Subcutaneous abdominal adipose tissue (tissue), 5 donors: ENCODE data around the gene OGT.
"Not testable (repeated sequence)": the region's sequence is repeated elsewhere in the genome, so short reads cannot be mapped to it uniquely, and the experiment has no call there.

Experiments used
- H3K27ac ChIP-seq: one replicate; pipeline ENCODE4 v1.7.0; 2013; ENCODE audit warnings: low read depth, mild to moderate bottlenecking, inconsistent platforms, low read length, moderate library complexity
- H3K27me3 ChIP-seq, 5 donors: one replicate each; pipeline ENCODE4 v1.7.0; 2013; ENCODE audit warnings: low read length in 5 of 5, inconsistent platforms in 1 of 5; ENCODE audit not compliant: control insufficient read depth in 5 of 5, insufficient read depth in 4 of 5
- H3K36me3 ChIP-seq, 5 donors: one replicate each; pipeline ENCODE4 v1.7.0; 2013; ENCODE audit warnings: low read length in 5 of 5; ENCODE audit not compliant: control insufficient read depth in 5 of 5, insufficient read depth in 5 of 5
- H3K4me1 ChIP-seq, 5 donors: one replicate each; pipeline ENCODE4 v1.7.0; 2013; ENCODE audit warnings: low read length in 5 of 5, mild to moderate bottlenecking in 3 of 5, moderate library complexity in 1 of 5; ENCODE audit not compliant: control insufficient read depth in 5 of 5, insufficient read depth in 5 of 5
- H3K4me3 ChIP-seq, 5 donors: one replicate each; pipeline ENCODE4 v1.7.0; 2013; ENCODE audit warnings: low read length in 5 of 5, low read depth in 1 of 5
- H3K9ac ChIP-seq, 5 donors: one replicate each; pipeline ENCODE4 v1.7.0; 2013; ENCODE audit warnings: low read length in 5 of 5, mild to moderate bottlenecking in 4 of 5, moderate library complexity in 3 of 5
- H3K9me3 ChIP-seq, 5 donors: one replicate each; pipeline ENCODE4 v1.7.0; 2013; ENCODE audit warnings: low read length in 5 of 5; ENCODE audit not compliant: control insufficient read depth in 5 of 5
- donor health status: healthy.
- donor health status: healthy.
- donor health status: healthy.
- donor health status: healthy.
- donor health status: healthy.

The OGT gene

DNA sequence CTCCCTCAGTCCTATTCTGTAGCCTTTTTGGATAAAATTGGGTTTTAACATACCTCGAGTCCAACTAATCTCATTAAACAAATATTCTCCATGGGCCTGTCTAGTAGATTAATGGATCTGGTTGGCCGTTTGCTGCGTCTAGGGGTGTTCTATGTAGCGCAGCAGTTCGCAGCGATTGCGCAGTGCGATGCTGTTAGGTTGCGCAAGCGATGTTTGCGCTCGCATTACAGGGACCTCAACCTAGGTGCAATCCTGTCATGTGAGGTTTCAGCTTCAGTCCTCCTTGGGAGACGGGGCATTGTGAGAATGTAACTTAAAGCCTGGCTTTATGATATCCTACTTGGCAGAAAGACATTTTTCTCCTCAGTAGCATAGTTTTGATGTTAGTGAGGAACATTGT lies 14.0 kb downstream of the OGT start:
- no peak overlapping the region for H3K4me3 ChIP-seq
- no peaks in the 10 kb centered on the region for H3K9me3 ChIP-seq
- no peak overlapping the region for H3K9ac ChIP-seq
- peaks cover 0 to 4% (median 0%) of the 10 kb centered on the region in 5 donors for H3K27me3 ChIP-seq
- peaks cover 0 to 12% (median 10%) of the 10 kb centered on the region in 5 donors for H3K4me1 ChIP-seq
- no peak overlapping the region for H3K27ac ChIP-seq
- H3K36me3 ChIP-seq, result peaks cover 4 to 46% (median 26%) of the 10 kb centered on the region in 5 donors

DNA sequence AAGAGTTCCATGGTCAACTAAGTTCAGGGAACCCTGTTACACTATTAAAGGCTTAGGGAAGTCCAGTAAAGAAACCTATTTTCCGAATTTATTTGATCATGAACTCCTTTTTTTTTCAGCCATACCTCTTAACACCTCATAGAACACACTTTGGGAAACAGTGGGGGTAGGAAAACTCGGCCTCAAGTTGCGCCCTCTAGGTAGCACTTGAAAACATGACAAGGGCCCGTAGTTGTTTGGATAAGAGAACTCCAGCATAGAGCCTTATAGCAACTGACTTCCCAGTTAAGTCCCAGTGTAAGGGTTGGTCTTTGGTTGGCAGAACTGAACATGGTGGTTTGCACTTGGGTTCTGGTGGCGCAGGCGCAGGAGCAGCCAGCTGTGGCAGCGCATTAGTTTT lies 14.4 kb downstream of the OGT start:
- Histone ChIP-seq H3K27me3 (peaks cover 0 to 4% (median 0%) of the 10 kb centered on the region in 5 donors), H3K4me3 (no peak overlapping the region), H3K9me3 (no peaks in the 10 kb centered on the region), H3K27ac (no peak overlapping the region), H3K4me1 (peaks cover 0 to 10% (median 6%) of the 10 kb centered on the region in 5 donors), H3K36me3 (peaks cover 4 to 47% (median 26%) of the 10 kb centered on the region in 5 donors), H3K9ac (no peak overlapping the region)

DNA sequence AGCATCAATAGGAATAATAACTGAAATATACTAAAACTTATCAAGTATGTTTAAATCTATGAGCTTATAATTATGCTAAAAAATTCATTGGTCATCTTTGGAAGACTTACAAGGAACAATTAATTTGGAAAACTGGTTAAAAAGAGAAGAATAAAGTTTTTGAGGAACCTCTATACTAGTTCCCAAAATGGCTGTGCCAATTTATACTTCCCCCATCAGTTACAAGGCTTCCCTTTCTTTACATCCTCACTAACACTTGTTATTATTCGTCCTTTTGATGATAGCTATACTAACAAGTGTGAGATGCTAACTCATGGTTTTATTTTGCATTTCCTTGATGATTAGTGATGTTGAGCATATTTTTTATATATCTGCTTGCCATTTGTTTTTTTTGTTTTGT lies 17.1 kb downstream of the OGT start:
- H3K4me3 ChIP-seq, result no peak overlapping the region
- peaks cover 7 to 49% (median 29%) of the 10 kb centered on the region in 5 donors for H3K36me3 ChIP-seq
- no peak overlapping the region for H3K27ac ChIP-seq
- H3K4me1 ChIP-seq, result no peaks in the 10 kb centered on the region
- no peak overlapping the region for H3K9ac ChIP-seq
- no peaks in the 10 kb centered on the region for H3K27me3 ChIP-seq
- H3K9me3 ChIP-seq, result no peaks in the 10 kb centered on the region

GRCh38 chrX:71550578-71550977 lies 17.7 kb downstream of the OGT start:
- H3K4me1 ChIP-seq, result no peaks in the 10 kb centered on the region
- H3K9me3 ChIP-seq, result no peaks in the 10 kb centered on the region
- no peak overlapping the region for H3K9ac ChIP-seq
- no peaks in the 10 kb centered on the region for H3K27me3 ChIP-seq
- H3K4me3 ChIP-seq, result no peak overlapping the region
- peaks cover 8 to 53% (median 33%) of the 10 kb centered on the region in 5 donors for H3K36me3 ChIP-seq
- H3K27ac ChIP-seq, result no peak overlapping the region

DNA sequence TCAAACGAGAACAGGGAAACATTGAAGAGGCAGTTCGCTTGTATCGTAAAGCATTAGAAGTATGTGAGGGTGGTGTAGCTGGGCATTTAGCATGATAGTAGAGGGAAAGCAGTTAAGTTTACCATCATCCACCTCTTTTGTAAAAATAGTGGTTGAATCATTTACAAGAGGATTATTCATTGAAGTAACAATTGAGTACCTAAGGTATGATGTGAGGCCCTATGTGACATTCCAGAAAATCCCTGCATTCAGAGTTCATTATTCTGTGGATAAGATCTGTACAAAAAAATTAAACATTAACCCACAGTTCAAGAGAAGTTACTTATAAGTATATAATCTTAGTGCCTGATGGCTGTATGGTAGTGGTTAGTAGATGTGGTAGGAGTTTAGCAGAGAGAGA lies 23.1 kb downstream of the OGT start:
- no peaks in the 10 kb centered on the region for H3K4me1 ChIP-seq

DNA sequence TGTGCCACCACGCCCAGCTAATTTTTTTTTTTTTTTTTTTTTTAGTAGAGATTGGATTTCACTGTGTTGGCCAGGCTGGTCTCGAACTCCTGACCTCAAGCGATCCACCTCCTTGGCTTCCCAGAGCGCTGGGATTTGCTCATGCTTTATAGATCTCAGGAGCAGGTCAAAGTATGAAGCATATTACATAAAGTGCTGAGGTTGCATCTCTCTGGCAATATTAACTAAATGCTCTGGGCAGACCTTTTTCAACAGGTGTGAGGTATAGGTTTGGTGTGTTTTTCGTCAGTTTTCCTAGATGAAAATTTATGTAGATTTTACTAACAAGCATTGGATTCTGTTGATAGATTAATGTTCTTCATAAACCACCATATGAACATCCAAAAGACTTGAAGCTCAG lies 26.0 kb downstream of the OGT start:
- Histone ChIP-seq H3K36me3 (peaks cover 55 to 83% (median 61%) of the 10 kb centered on the region in 5 donors), H3K4me1 (no peaks in the 10 kb centered on the region), H3K4me3 (no peak overlapping the region)

More for the DNA sequence above, 23.1 kb downstream of the OGT start:
- H3K9ac ChIP-seq, result no peak overlapping the region
- H3K9me3 ChIP-seq, result no peaks in the 10 kb centered on the region
- H3K27me3 ChIP-seq, result no peaks in the 10 kb centered on the region
- H3K4me3 ChIP-seq, result no peak overlapping the region
- peaks cover 34 to 65% (median 37%) of the 10 kb centered on the region in 5 donors for H3K36me3 ChIP-seq
- H3K27ac ChIP-seq, result no peak overlapping the region

GRCh38 chrX:71559773-71560172 lies 26.9 kb downstream of the OGT start:
- peaks cover 55 to 90% (median 65%) of the 10 kb centered on the region in 5 donors for H3K36me3 ChIP-seq
- not testable (repeated sequence) for H3K27me3 ChIP-seq, H3K4me1 ChIP-seq, H3K9me3 ChIP-seq, H3K27ac ChIP-seq, H3K9ac ChIP-seq, H3K4me3 ChIP-seq

More for the DNA sequence above, 26.0 kb downstream of the OGT start:
- H3K27me3 ChIP-seq, result no peaks in the 10 kb centered on the region
- no peaks in the 10 kb centered on the region for H3K9me3 ChIP-seq
- no peak overlapping the region for H3K27ac ChIP-seq
- no peak overlapping the region for H3K9ac ChIP-seq

- Histone ChIP-seq H3K27me3 (no peaks in the 10 kb centered on the region), H3K9ac (no peak overlapping the region), H3K4me1 (peaks cover 0 to 11% (median 0%) of the 10 kb centered on the region in 5 donors), H3K36me3 (peaks cover 39 to 79% (median 54%) of the 10 kb centered on the region in 5 donors), H3K4me3 (no peak overlapping the region), H3K9me3 (no peaks in the 10 kb centered on the region), H3K27ac (no peak overlapping the region)
Observed at GRCh38 chrX:71563921-71564320, 31.0 kb downstream of the OGT start.

DNA sequence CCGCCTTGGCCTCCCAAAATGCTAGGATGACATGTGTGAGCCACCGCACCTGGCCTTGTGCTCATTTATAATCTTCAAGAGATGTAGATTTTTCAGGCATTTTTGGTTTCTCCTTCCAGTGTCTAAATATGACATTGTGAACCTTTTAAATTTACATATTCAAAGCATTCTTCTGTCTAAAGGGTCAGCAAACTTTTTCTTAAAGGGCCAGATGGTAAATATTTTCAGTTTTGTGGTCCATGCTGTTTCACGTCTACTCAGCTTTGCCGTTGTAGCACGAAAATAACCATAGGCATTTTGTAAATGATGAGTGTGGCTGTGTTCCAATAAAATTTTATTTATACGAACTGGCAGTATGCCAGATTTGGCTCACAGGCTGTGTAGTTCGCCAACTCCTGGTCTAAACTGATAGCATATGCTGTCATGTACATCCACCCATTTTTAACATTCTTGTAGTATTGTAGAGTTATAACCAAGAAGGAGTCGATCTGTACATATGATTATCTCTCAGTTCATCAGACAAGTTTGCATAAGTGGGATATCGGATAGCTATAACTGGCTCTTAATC lies 32.7 kb downstream of the OGT start:
- Histone ChIP-seq H3K9me3 (no peaks in the 10 kb centered on the region), H3K27ac (peak overlapping the region; percentile 38), H3K27me3 (no peaks in the 10 kb centered on the region), H3K36me3 (peaks cover 30 to 68% (median 49%) of the 10 kb centered on the region in 5 donors), H3K4me3 (no peak overlapping the region), H3K9ac (no peak overlapping the region), H3K4me1 (peaks cover 0 to 11% (median 0%) of the 10 kb centered on the region in 5 donors)

DNA sequence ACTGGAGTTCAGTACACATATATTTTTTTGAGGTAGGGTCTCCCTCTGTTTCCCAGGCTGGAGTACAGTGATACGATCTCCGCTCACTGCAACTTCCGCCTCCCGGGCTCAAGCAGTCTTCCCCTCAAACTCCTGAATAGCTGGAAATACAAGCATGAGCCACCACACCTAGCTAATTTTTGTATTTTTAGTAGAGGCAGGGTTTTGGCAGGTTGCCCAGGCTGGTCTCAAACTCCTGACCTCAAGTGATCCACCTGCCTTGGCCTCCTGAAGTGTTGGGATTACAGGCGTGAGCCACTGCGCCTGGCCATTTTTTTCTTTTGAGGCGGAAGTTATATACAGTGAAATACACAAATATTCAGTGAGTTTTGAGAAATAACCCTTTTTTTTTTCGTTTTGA lies 38.5 kb downstream of the OGT start:
- H3K4me3 ChIP-seq, H3K27me3 ChIP-seq, H3K9ac ChIP-seq, H3K9me3 ChIP-seq, H3K27ac ChIP-seq, H3K4me1 ChIP-seq: not testable (repeated sequence)
- peaks cover 21 to 52% (median 28%) of the 10 kb centered on the region in 5 donors for H3K36me3 ChIP-seq
